Stimulated activated CD8-positive, alpha-beta memory T cell treated with anti-CD3 and anti-CD28 coated beads, Interleukin-2, amount 100 ng/mL, for 1 hour (primary cell): ENCODE results near the gene COL24A1.

Source experiments
- DNase-seq, 2 donors: peaks; one replicate each; pipeline ENCODE4 v3.0.0-alpha.2; 2020; ENCODE audit warnings: low read depth in 2 of 2

COL24A1 gene

DNA sequence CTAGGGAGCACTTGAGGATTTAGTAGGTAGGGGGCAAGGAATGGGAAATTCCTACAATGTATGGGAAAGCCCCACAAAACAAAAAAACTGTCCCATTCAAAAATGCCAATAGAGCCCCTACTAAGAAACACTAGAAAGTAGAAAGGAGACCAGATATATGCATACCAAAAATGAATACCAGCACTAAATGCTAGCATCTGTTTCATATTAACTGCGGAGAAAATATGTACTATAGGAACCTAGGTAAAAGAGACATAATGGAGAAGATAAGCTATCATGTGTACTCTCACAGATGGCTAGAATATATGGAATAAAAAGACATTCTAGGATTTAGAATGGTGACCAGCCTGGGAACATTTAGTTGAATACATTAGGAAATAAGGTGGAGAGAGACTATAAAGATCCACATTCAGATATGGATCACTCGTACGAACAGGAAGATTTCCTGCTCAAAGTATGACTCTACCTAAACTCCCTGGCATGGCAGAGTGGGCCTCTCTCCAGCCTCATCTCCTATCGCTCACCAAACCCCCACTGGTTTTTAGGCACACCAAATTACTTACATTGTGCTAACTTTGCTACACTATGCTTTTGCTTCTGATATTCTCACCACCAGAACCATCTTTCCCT lies 466.7 kb downstream of the COL24A1 start:
- no peak for DNase-seq

DNA sequence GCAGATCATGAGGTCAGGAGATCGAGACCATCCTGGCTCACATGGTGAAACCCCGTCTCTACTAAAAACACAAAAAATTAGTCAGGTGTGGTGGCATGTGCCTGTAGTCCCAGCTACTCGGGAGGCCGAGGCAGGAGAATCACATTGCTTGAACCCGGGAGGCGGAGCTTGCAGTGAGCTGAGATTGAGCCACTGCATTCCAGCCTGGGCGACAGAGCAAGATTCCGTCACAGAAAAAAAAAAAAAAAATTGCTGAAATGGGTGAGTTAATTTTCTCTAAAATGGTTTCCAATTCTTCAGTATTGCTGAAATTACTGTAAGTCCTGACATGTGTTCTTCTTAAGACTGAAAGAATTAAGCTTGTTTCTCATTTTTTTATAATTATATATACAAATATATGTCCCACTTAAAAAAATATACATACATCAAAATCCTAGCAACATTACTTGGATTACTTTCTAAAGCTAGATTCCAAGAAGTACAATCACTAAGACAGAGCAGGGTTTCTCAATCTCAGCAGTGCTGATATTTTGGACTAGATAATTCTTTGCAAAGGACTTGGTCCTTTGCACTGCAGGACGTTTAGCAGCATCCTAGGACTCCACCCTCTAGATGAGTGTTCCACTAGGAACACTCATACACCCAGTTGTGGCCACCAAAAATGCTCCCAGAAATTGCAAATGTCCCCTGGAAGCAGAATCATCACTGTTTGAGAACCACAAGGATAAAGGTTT lies 473.1 kb downstream of the COL24A1 start:
- DNase-seq, result no peak

DNA sequence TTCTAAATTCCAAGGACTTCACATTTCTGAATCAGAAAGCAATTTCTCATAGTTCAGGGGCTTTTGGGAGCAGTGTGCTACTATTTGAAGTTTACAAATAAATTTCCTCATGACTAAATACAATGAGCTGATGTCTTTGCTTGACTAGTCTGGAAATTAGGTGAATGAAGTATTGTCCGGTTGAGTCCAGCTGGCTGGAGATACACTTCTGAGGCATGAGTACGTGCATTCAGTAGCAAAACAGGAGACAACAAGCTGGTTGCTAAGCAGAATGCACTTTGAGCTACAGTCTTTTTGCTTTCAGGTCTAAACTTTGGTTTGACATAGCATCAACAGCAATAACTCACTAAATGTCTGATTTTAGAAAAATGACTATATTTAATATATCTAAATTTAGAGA lies 475.5 kb downstream of the COL24A1 start:
- DNase-seq, result no peak
